Colonic mucosa (tissue), 4 donors: Measurements from ENCODE around the gene PPP1CA. TPM values are rescaled to one million over a fixed set of nuclear protein-coding genes. Genes with fewer than 3 reads are reported as not detected.

Experiments used
- DNase-seq: peaks from one replicate; pipeline ENCODE4 v3.0.0-alpha.2; 2020
- H3K27ac ChIP-seq: fragments of 200-600 bp; one replicate; pipeline ENCODE4 v1.8.0; 2021
- H3K27me3 ChIP-seq: fragments of 200-600 bp; one replicate; pipeline ENCODE4 v1.8.0; 2021
- H3K36me3 ChIP-seq: fragments of 200-600 bp; one replicate; pipeline ENCODE4 v1.8.0; 2021
- H3K4me1 ChIP-seq: fragments of 200-600 bp; one replicate; pipeline ENCODE4 v1.8.0; 2021; ENCODE audit warnings: mild to moderate bottlenecking
- H3K4me3 ChIP-seq: fragments of 200-600 bp; one replicate; pipeline ENCODE4 v1.8.0; 2021
- H3K9ac ChIP-seq, 2 donors: one replicate each; pipeline ENCODE4 v1.7.0; 2013; ENCODE audit warnings: control low read depth in 2 of 2, low read depth in 2 of 2, low read length in 2 of 2
- H3K9me3 ChIP-seq: fragments of 200-600 bp; one replicate; pipeline ENCODE4 v1.8.0; 2021
- CTCF ChIP-seq: fragments of 200-600 bp; IDR thresholded peaks from one replicate; pipeline ENCODE4 v1.8.0; 2022; ENCODE audit warnings: antibody characterized with exemption, mild to moderate bottlenecking
- intact Hi-C: fragments of 100-400 bp; cut with DNase I; formaldehyde crosslinking; loops from one replicate; pipeline ENCODE4 v1.14.1; 2022
- total RNA-seq, 2 donors: library from RNA; stranded (reverse); fragmentation: NEBNext Ultra II Directional in 1 of 2; extraction: Animal tissue kit (Norgen Biotek cat#: 25700) in 1 of 2; gene quantifications; one replicate each; pipeline ENCODE4 v1.2.1, GENCODE V29; 2021
- donor health status: healthy.
- donor health status: DM: no; HTN: no; CAD: no.
- donor health status: DM: no; HTN: no; CAD: no.

PPP1CA gene
- total RNA-seq, 2 donors from 2014 or later, result 242 to 280 TPM

- no peak overlapping the region for H3K4me3 ChIP-seq
- no peak overlapping the region for H3K27ac ChIP-seq
- DNase-seq, result no peak
- peaks cover 21% of the 10 kb centered on the region for H3K4me1 ChIP-seq
- intact Hi-C loops, result no loop called here
- H3K27me3 ChIP-seq, result no peaks in the 10 kb centered on the region
- H3K9me3 ChIP-seq, result no peaks in the 10 kb centered on the region
- no peak for TF ChIP-seq CTCF
- no peak overlapping the region for H3K9ac ChIP-seq
- no peaks in the 10 kb centered on the region for H3K36me3 ChIP-seq
These were observed 32.4 kb downstream of the PPP1CA start for GRCh38 chr11:67369275-67369674.

GRCh38 chr11:67368621-67369020 is 33.0 kb downstream of the PPP1CA start:
- Histone ChIP-seq H3K4me3 (no peak overlapping the region), H3K36me3 (no peaks in the 10 kb centered on the region), H3K9ac (no peak overlapping the region), H3K27me3 (no peaks in the 10 kb centered on the region), H3K27ac (no peak overlapping the region), H3K4me1 (peaks cover 21% of the 10 kb centered on the region), H3K9me3 (no peaks in the 10 kb centered on the region)
- DNase-seq, result no peak
- TF ChIP-seq CTCF, result no peak
- intact Hi-C loops, result no loop called here

- H3K4me1 ChIP-seq, result peaks cover 21% of the 10 kb centered on the region
- H3K4me3 ChIP-seq, result no peak overlapping the region
- H3K36me3 ChIP-seq, result no peaks in the 10 kb centered on the region
- no peak for DNase-seq
- no peak overlapping the region for H3K27ac ChIP-seq
- H3K27me3 ChIP-seq, result no peaks in the 10 kb centered on the region
- TF ChIP-seq CTCF, result no peak
- no peak overlapping the region for H3K9ac ChIP-seq
- H3K9me3 ChIP-seq, result no peaks in the 10 kb centered on the region
- intact Hi-C loops, result no loop called here
These were observed 33.9 kb downstream of the PPP1CA start for GRCh38 chr11:67367761-67368227.

GRCh38 chr11:67366961-67367760 is 34.5 kb downstream of the PPP1CA start:
- intact Hi-C loops, result no loop called here
- Histone ChIP-seq H3K4me3 (no peak overlapping the region), H3K36me3 (no peaks in the 10 kb centered on the region), H3K27me3 (no peaks in the 10 kb centered on the region), H3K9me3 (no peaks in the 10 kb centered on the region), H3K27ac (no peak overlapping the region), H3K9ac (no peak overlapping the region), H3K4me1 (peaks cover 21% of the 10 kb centered on the region)
- TF ChIP-seq CTCF, result no peak
- peak; percentile 60 for DNase-seq

GRCh38 chr11:67366546-67366945 is 35.1 kb downstream of the PPP1CA start:
- Histone ChIP-seq H3K27ac (no peak overlapping the region), H3K4me1 (peaks cover 15% of the 10 kb centered on the region), H3K36me3 (no peaks in the 10 kb centered on the region), H3K9ac (no peak overlapping the region), H3K4me3 (no peak overlapping the region), H3K9me3 (no peaks in the 10 kb centered on the region), H3K27me3 (no peaks in the 10 kb centered on the region)
- no peak for DNase-seq
- intact Hi-C loops, result no loop called here
- no peak for TF ChIP-seq CTCF
